ENCODE results near the gene HS3ST2.

DNA sequence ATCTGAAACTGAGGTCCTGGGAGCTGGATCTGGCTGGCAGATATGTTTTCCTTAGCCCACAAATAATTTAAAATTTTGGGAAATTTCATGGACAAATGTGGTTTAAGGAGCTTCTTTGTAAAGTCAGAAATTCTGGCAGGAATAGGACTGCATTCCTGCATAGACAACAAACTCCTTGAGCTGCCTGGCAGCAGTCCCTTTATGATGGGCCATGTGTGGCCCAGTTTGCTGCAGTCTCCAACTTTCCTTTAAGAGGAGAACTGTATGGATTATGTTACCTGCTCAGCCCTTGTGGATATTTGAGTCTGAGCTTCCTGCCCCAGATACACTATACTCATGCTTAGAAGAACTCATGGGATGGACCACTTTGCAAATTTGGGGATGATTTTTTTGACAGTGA lies 48.5 kb upstream of the HS3ST2 start:
- TF ChIP-seq, protein P1, sequence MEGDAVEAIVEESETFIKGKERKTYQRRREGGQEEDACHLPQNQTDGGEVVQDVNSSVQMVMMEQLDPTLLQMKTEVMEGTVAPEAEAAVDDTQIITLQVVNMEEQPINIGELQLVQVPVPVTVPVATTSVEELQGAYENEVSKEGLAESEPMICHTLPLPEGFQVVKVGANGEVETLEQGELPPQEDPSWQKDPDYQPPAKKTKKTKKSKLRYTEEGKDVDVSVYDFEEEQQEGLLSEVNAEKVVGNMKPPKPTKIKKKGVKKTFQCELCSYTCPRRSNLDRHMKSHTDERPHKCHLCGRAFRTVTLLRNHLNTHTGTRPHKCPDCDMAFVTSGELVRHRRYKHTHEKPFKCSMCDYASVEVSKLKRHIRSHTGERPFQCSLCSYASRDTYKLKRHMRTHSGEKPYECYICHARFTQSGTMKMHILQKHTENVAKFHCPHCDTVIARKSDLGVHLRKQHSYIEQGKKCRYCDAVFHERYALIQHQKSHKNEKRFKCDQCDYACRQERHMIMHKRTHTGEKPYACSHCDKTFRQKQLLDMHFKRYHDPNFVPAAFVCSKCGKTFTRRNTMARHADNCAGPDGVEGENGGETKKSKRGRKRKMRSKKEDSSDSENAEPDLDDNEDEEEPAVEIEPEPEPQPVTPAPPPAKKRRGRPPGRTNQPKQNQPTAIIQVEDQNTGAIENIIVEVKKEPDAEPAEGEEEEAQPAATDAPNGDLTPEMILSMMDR (IDR thresholded peaks at IDR 0.05; ENCODE audit: extremely low read depth in 1 of 2, insufficient read depth in 1 of 2, low read depth in 1 of 2, low read length in 2 of 2), result no peak
- TF ChIP-seq POLR2AphosphoS5 (IDR thresholded peaks at IDR 0.05; ENCODE audit: insufficient read depth, low read depth, low read length) (no peak), POLR2A (IDR thresholded peaks at IDR 0.05; ENCODE audit: low read depth, low read length) (no peak), EZH2 (IDR thresholded peaks at IDR 0.05; ENCODE audit: borderline replicate concordance, low read depth, low read length, severe bottlenecking) (no peak), JUN (IDR thresholded peaks at IDR 0.05; ENCODE audit: borderline replicate concordance, insufficient read depth, insufficient read length, low read depth) (no peak), MYC (IDR thresholded peaks at IDR 0.05; ENCODE audit: low read depth, low read length) (no peak), FOS (IDR thresholded peaks at IDR 0.05; ENCODE audit: borderline replicate concordance, insufficient read depth, low read length) (no peak), GATA2 (IDR thresholded peaks at IDR 0.05; ENCODE audit: insufficient read depth, insufficient read length, low read depth, low read length) (no peak)
- TF ChIP-seq, protein P2, sequence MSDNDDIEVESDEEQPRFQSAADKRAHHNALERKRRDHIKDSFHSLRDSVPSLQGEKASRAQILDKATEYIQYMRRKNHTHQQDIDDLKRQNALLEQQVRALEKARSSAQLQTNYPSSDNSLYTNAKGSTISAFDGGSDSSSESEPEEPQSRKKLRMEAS (IDR thresholded peaks at IDR 0.05; ENCODE audit: insufficient read depth, insufficient read length), result no peak

Data from endothelial cell of umbilical vein (primary cell).